ENCODE measurements around the gene NHS. TPM values are rescaled to one million over a fixed set of nuclear protein-coding genes. Genes with fewer than 3 reads are reported as not detected.

NHS gene
- total RNA-seq, 1 experiment from 2014 or later, result 5.7 TPM

DNA sequence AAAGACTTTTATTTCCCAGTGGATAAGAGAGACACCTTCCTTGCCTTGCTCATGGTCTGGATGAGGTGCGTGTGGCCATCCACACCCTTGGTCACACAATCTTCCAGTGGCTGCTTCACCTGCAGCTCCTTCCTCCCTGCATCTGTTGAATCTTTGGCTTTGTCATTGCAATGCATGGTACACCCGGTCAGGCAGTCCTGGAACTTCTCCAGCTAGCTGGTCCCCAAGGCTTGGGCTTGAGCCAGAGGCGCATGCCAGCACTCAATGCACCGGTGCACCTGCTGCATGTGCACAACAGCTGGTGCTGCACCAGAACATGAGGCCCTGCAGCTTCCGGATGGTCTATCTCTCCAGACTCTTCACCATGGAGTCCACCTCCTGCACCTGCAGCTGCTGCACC lies 394.0 kb downstream of the NHS start:
- no peak for TF ChIP-seq POLR2A (IDR thresholded peaks at IDR 0.05; ENCODE audit: borderline replicate concordance, extremely low read depth, insufficient read depth, insufficient read length)
- TF ChIP-seq ZBTB33 (IDR thresholded peaks at IDR 0.05; ENCODE audit: extremely low read depth, insufficient replicate concordance, low read length), result no peak
- TF ChIP-seq, protein P1, sequence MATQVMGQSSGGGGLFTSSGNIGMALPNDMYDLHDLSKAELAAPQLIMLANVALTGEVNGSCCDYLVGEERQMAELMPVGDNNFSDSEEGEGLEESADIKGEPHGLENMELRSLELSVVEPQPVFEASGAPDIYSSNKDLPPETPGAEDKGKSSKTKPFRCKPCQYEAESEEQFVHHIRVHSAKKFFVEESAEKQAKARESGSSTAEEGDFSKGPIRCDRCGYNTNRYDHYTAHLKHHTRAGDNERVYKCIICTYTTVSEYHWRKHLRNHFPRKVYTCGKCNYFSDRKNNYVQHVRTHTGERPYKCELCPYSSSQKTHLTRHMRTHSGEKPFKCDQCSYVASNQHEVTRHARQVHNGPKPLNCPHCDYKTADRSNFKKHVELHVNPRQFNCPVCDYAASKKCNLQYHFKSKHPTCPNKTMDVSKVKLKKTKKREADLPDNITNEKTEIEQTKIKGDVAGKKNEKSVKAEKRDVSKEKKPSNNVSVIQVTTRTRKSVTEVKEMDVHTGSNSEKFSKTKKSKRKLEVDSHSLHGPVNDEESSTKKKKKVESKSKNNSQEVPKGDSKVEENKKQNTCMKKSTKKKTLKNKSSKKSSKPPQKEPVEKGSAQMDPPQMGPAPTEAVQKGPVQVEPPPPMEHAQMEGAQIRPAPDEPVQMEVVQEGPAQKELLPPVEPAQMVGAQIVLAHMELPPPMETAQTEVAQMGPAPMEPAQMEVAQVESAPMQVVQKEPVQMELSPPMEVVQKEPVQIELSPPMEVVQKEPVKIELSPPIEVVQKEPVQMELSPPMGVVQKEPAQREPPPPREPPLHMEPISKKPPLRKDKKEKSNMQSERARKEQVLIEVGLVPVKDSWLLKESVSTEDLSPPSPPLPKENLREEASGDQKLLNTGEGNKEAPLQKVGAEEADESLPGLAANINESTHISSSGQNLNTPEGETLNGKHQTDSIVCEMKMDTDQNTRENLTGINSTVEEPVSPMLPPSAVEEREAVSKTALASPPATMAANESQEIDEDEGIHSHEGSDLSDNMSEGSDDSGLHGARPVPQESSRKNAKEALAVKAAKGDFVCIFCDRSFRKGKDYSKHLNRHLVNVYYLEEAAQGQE (IDR thresholded peaks at IDR 0.05; ENCODE audit: low read depth), result no peak
- TF ChIP-seq EZH2phosphoT487 (IDR thresholded peaks at IDR 0.05; ENCODE audit: borderline replicate concordance), result no peak
- TF ChIP-seq TCF7L2 (IDR thresholded peaks at IDR 0.05; ENCODE audit: borderline replicate concordance, extremely low read depth, insufficient read depth, insufficient read length), result no peak
- no peak for TF ChIP-seq ZFX (IDR thresholded peaks at IDR 0.05)
- TF ChIP-seq EGR1 (IDR thresholded peaks at IDR 0.05; ENCODE audit: low read depth), result no peak
- no peak for TF ChIP-seq FOSL1 (IDR thresholded peaks at IDR 0.05; ENCODE audit: low read depth)
- no peak for TF ChIP-seq ZNF274 (IDR thresholded peaks at IDR 0.05; ENCODE audit: low read depth, low read length)
- Histone ChIP-seq H3K9me2 (ENCODE audit: insufficient read depth) (no peaks in the 10 kb centered on the region), H3K27ac (ENCODE audit: low read depth, low read length) (no peak overlapping the region), H3K9me3 (ENCODE audit: control insufficient read depth in 1 of 2, insufficient read depth in 1 of 2, low read depth in 1 of 2, low read length in 2 of 2) (no peaks in the 10 kb centered on the region), H3K36me3 (ENCODE audit: control insufficient read depth in 1 of 2, insufficient read depth in 2 of 2, low read length in 2 of 2) (no peaks in the 10 kb centered on the region), H3K27me3 (ENCODE audit: insufficient read depth, low read length) (peaks cover 27% of the 10 kb centered on the region; the same call in 1 of the 2 replicates), H3K4me3 (replicated peaks in 1 of 2; ENCODE audit: low read depth in 1 of 2, low read length in 2 of 2) (no peak overlapping the region), H4K20me1 (ENCODE audit: insufficient read depth) (no peaks in the 10 kb centered on the region), H3K4me2 (ENCODE audit: low read length) (no peak overlapping the region), H3K9ac (ENCODE audit: low read length) (no peak overlapping the region), H2AFZ (ENCODE audit: low read depth, low read length, poor library complexity, severe bottlenecking) (no peak overlapping the region), H3K4me1 (ENCODE audit: control insufficient read depth in 1 of 2, insufficient read depth in 2 of 2, low read length in 2 of 2) (no peaks in the 10 kb centered on the region), H3K79me2 (ENCODE audit: insufficient read depth, low read length) (no peaks in the 10 kb centered on the region)
- ChIA-PET RAD21 (ENCODE audit: low non-redundant PET in 1 of 2, low total read pairs in 2 of 2, uncharacterized antibody in 2 of 2, unreplicated experiment in 2 of 2) (no interaction called here), CTCF (no interaction called here), POLR2A (no interaction called here)
- no TSS peak for BruUV-seq (replicated peaks)
- DNase-seq (ENCODE audit: low read depth, low spot score) (no peak), ATAC-seq (no peak)
- intact Hi-C loops (cut with micrococcal nuclease), result no loop called here
